Kidney (tissue), 14 donors: ENCODE results near the gene ZNF665. TPM values are rescaled to one million over a fixed set of nuclear protein-coding genes. Genes with fewer than 3 reads are reported as not detected.

Source experiments
- DNase-seq, 5 donors: peaks; one replicate each; pipeline ENCODE4 v3.0.0-alpha.2; 2013 to 2020
- FAIRE-seq: peaks from 2 replicates; lab custom pipeline; 2012; peaks lifted over from hg19 to GRCh38; lab: Jason Lieb, UNC
- H3K27ac ChIP-seq, 2 donors: one replicate each; pipeline ENCODE4 v1.7.0; 2013; ENCODE audit warnings: low read depth in 2 of 2, low read length in 2 of 2, inconsistent platforms in 1 of 2
- H3K27me3 ChIP-seq: one replicate; pipeline ENCODE4 v1.7.1; 2013; ENCODE audit warnings: low read length, inconsistent platforms; ENCODE audit not compliant: control insufficient read depth, insufficient read depth
- H3K36me3 ChIP-seq, 3 donors: one replicate each; pipeline versions ENCODE4 v1.7.0 to v1.7.1; 2013; ENCODE audit warnings: low read length in 3 of 3, control low read depth in 1 of 3, inconsistent platforms in 1 of 3; ENCODE audit not compliant: insufficient read depth in 3 of 3, control insufficient read depth in 2 of 3
- H3K4me1 ChIP-seq, 3 donors: one replicate each; pipeline versions ENCODE4 v1.7.0 to v1.7.1; 2013; ENCODE audit warnings: low read length in 3 of 3, inconsistent platforms in 1 of 3, low read depth in 1 of 3; ENCODE audit not compliant: control insufficient read depth in 2 of 3, insufficient read depth in 2 of 3
- H3K4me3 ChIP-seq, 3 donors: one replicate each; pipeline versions ENCODE4 v1.7.0 to v1.8.1; 2013; ENCODE audit warnings: low read length in 3 of 3, control low read depth in 1 of 3, inconsistent platforms in 1 of 3
- H3K9ac ChIP-seq, 3 donors: one replicate each; pipeline versions ENCODE4 v1.7.0 to v1.7.1; 2013; ENCODE audit warnings: low read length in 3 of 3, control low read depth in 1 of 3, inconsistent platforms in 1 of 3
- H3K9me3 ChIP-seq, 3 donors: one replicate each; pipeline versions ENCODE4 v1.7.0 to v1.7.1; 2013; ENCODE audit warnings: low read length in 3 of 3, control low read depth in 1 of 3, inconsistent platforms in 1 of 3; ENCODE audit not compliant: control insufficient read depth in 2 of 3, insufficient read depth in 1 of 3
- intact Hi-C: fragments of 100-400 bp; cut with DNase I; formaldehyde crosslinking; loops from one replicate; pipeline ENCODE4 v1.11.1; 2022
- polyA plus RNA-seq: library from polyadenylated mRNA; stranded (reverse); fragments of 350-450 nt; fragmentation: Illumina TruSeq; extraction: RNeasy Lipid Tissue Mini Kit (QIAGEN cat#74804); gene quantifications from one replicate; pipeline ENCODE4 v1.2.3, GENCODE V29; 2014; ENCODE audit warnings: low read depth, low replicate concordance; ENCODE audit not compliant: insufficient read depth
- total RNA-seq: library from RNA; stranded (reverse); fragmentation: NEBNext Ultra II Directional; extraction: Animal tissue kit (Norgen Biotek cat#: 25700); gene quantifications from one replicate; pipeline ENCODE4 v1.2.1, GENCODE V29; 2021
- TF ChIP-seq, protein P1 (sequence below): IDR thresholded peaks from 3 replicates; pipeline ENCODE4 v1.5.1; 2012; ENCODE audit warnings: mild to moderate bottlenecking, moderate library complexity, borderline replicate concordance; ENCODE audit not compliant: insufficient read depth; ENCODE audit errors: extremely low read depth
- donor health status: control.
- donor health status: control.
- donor health status: control.
- donor health status: control.
- donor health status: control.
- donor health status: DM: yes; HTN: yes; CAD: no.
- donor health status: Normal renal cell carcinoma (clear cell type).

The ZNF665 gene
- total and polyA plus RNA-seq, 2 donors from 2014 or later, result 2.2 to 5.4 TPM

DNA sequence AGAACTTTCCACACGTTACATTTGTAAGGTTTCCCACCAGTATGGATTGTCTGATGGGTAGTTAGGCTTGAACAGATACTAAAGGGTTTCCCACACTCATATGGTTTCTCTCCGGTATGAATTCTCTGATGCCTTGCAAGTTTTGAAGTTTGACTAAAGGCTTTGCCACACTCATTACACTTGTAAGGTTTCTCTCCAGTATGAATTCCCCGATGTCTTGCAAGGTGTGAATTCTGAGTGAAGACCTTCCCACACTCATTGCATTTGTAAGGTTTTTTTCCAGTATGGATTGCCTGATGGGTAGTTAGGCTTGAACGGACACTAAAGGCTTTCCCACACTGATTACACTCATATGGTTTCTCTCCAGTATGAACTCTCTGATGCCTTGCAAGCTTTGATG is 52.8 kb downstream of the ZNF665 start:
- Histone ChIP-seq H3K4me3 (no peak overlapping the region), H3K27me3 (no peaks in the 10 kb centered on the region), H3K9me3 (peaks cover 9 to 45% (median 32%) of the 10 kb centered on the region in 3 donors), H3K36me3 (peaks cover 3 to 17% (median 13%) of the 10 kb centered on the region in 3 donors), H3K27ac (no peak overlapping the region), H3K4me1 (no peaks in the 10 kb centered on the region), H3K9ac (no peak overlapping the region)
- TF ChIP-seq, protein P1, sequence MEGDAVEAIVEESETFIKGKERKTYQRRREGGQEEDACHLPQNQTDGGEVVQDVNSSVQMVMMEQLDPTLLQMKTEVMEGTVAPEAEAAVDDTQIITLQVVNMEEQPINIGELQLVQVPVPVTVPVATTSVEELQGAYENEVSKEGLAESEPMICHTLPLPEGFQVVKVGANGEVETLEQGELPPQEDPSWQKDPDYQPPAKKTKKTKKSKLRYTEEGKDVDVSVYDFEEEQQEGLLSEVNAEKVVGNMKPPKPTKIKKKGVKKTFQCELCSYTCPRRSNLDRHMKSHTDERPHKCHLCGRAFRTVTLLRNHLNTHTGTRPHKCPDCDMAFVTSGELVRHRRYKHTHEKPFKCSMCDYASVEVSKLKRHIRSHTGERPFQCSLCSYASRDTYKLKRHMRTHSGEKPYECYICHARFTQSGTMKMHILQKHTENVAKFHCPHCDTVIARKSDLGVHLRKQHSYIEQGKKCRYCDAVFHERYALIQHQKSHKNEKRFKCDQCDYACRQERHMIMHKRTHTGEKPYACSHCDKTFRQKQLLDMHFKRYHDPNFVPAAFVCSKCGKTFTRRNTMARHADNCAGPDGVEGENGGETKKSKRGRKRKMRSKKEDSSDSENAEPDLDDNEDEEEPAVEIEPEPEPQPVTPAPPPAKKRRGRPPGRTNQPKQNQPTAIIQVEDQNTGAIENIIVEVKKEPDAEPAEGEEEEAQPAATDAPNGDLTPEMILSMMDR, result no peak
- intact Hi-C loops, result no loop called here
- FAIRE-seq (no peak), DNase-seq (no peak)

GRCh38 chr19:53136432-53136831 is 56.7 kb downstream of the ZNF665 start:
- peaks cover 0 to 4% (median 0%) of the 10 kb centered on the region in 3 donors for H3K4me1 ChIP-seq
- no peak overlapping the region for H3K9ac ChIP-seq
- no peaks in the 10 kb centered on the region for H3K27me3 ChIP-seq
- DNase-seq, result no peak
- intact Hi-C loops, result no loop called here
- H3K9me3 ChIP-seq, result peaks cover 6 to 24% (median 17%) of the 10 kb centered on the region in 3 donors
- H3K4me3 ChIP-seq, result no peak overlapping the region
- FAIRE-seq, result no peak
- H3K36me3 ChIP-seq, result peaks cover 2 to 7% (median 4%) of the 10 kb centered on the region in 3 donors
- H3K27ac ChIP-seq, result no peak overlapping the region
- TF ChIP-seq, protein P1, result no peak

GRCh38 chr19:53132141-53132991 is 60.8 kb downstream of the ZNF665 start, which contains the start of gene ZNF415:
Gene ZNF415, minus strand, starts transcription at chr19:53132910. Its CDS starts 10,234 bp downstream, at chr19:53122676.
- TF ChIP-seq, protein P1, result no peak
- intact Hi-C loops, result no loop called here

More at GRCh38 chr19:53132141-53132991, 60.8 kb downstream of the ZNF665 start, which contains the start of gene ZNF415:
- Histone ChIP-seq H3K4me1 (peaks cover 0 to 6% (median 0%) of the 10 kb centered on the region in 3 donors), H3K9ac (peak within 1 kb of the TSS; percentile 55 to 73 (median 57)), H3K9me3 (peaks cover 0 to 3% (median 0%) of the 10 kb centered on the region in 3 donors), H3K27ac (peak within 1 kb of the TSS in 1 of 2 donors; percentile 8), H3K4me3 (peak within 1 kb of the TSS; percentile 65 to 84 (median 73)), H3K36me3 (no peaks in the 10 kb centered on the region), H3K27me3 (no peaks in the 10 kb centered on the region)
- FAIRE-seq (no peak), DNase-seq (peak; percentile 90 to 97 (median 92))
